Mesothelial cell of epicardium (in vitro differentiated cells): ENCODE measurements around the gene CHRNA7. TPM values are rescaled to one million over a fixed set of nuclear protein-coding genes. Genes with fewer than 3 reads are reported as not detected.

Experiments used
- DNase-seq, 2 experiments: peaks; one replicate each; pipeline ENCODE4 v3.0.0; 2021; ENCODE audit warnings: low spot score in 2 of 2; ENCODE audit not compliant: unreplicated experiment in 2 of 2
- H3K27ac Mint-ChIP-seq: 2 replicates; pipeline ENCODE4 v1.8.0; 2021; ENCODE audit warnings: mixed read lengths
- H3K27me3 Mint-ChIP-seq: 2 replicates; pipeline ENCODE4 v1.8.0; 2021; ENCODE audit warnings: low read depth, mixed read lengths
- H3K36me3 Mint-ChIP-seq: 2 replicates; pipeline ENCODE4 v1.8.0; 2021; ENCODE audit warnings: mixed read lengths
- H3K4me1 Mint-ChIP-seq: 2 replicates; pipeline ENCODE4 v1.8.0; 2021; ENCODE audit warnings: mixed read lengths
- H3K4me3 Mint-ChIP-seq: 2 replicates; pipeline ENCODE4 v1.8.0; 2021; ENCODE audit warnings: mild to moderate bottlenecking, moderate library complexity, mixed read lengths
- H3K9me3 Mint-ChIP-seq: 2 replicates; pipeline ENCODE4 v1.8.0; 2021; ENCODE audit warnings: mixed read lengths
- total RNA-seq: library from RNA; stranded (reverse); gene quantifications from 3 replicates; pipeline ENCODE4 v1.2.1, GENCODE V29; 2021
- TF ChIP-seq, protein P1 (sequence below): fragments of 200-600 bp; sonication (generic); IDR thresholded peaks from one replicate; pipeline ENCODE4 v1.5.0; 2021; ENCODE audit warnings: antibody characterized with exemption; ENCODE audit not compliant: unreplicated experiment

The CHRNA7 gene
- total RNA-seq, 1 donor from 2014 or later, result 3.0 TPM

DNA sequence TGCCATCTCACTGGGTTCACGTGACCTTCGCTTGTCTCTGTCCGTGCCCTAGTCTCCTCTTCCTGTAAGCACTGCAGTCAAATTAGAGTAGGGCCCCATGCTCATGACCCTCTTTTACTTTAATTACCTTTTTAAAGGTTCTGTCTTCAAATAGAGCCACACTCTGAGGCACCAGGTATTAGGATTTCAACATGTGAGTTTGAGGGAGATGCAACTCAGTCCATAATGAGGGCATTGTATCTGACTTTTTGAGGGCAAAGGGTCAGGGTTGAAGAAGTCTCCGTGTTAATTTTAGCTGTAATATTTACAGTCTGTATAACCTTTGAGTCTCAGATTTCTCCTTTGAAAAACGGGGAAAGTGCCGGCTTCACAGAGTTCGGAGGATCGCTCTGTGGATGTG, 82.9 kb downstream of the CHRNA7 start:
- TF ChIP-seq, protein P1, sequence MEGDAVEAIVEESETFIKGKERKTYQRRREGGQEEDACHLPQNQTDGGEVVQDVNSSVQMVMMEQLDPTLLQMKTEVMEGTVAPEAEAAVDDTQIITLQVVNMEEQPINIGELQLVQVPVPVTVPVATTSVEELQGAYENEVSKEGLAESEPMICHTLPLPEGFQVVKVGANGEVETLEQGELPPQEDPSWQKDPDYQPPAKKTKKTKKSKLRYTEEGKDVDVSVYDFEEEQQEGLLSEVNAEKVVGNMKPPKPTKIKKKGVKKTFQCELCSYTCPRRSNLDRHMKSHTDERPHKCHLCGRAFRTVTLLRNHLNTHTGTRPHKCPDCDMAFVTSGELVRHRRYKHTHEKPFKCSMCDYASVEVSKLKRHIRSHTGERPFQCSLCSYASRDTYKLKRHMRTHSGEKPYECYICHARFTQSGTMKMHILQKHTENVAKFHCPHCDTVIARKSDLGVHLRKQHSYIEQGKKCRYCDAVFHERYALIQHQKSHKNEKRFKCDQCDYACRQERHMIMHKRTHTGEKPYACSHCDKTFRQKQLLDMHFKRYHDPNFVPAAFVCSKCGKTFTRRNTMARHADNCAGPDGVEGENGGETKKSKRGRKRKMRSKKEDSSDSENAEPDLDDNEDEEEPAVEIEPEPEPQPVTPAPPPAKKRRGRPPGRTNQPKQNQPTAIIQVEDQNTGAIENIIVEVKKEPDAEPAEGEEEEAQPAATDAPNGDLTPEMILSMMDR, result no peak
- peaks cover 8% of the 10 kb centered on the region for H3K27me3 Mint-ChIP-seq
- H3K9me3 Mint-ChIP-seq, result no peaks in the 10 kb centered on the region
- H3K36me3 Mint-ChIP-seq, result no peaks in the 10 kb centered on the region
- DNase-seq, result no peak
- no peak overlapping the region for H3K4me3 Mint-ChIP-seq
- H3K27ac Mint-ChIP-seq, result no peak overlapping the region
- H3K4me1 Mint-ChIP-seq, result no peaks in the 10 kb centered on the region

- Mint-ChIP-seq H3K9me3 (no peaks in the 10 kb centered on the region), H3K27me3 (peaks cover 10% of the 10 kb centered on the region), H3K36me3 (no peaks in the 10 kb centered on the region), H3K4me3 (no peak overlapping the region), H3K4me1 (peaks cover 8% of the 10 kb centered on the region), H3K27ac (no peak overlapping the region)
- no peak for DNase-seq
- TF ChIP-seq, protein P1, result no peak
Observed at GRCh38 chr15:32117122-32117521, 86.8 kb downstream of the CHRNA7 start.

GRCh38 chr15:32119286-32119685, 89.0 kb downstream of the CHRNA7 start:
- TF ChIP-seq, protein P1, result no peak
- no peak for DNase-seq
- Mint-ChIP-seq H3K27me3 (peaks cover 10% of the 10 kb centered on the region), H3K9me3 (no peaks in the 10 kb centered on the region), H3K4me1 (peaks cover 20% of the 10 kb centered on the region), H3K4me3 (no peak overlapping the region), H3K36me3 (no peaks in the 10 kb centered on the region), H3K27ac (no peak overlapping the region)

DNA sequence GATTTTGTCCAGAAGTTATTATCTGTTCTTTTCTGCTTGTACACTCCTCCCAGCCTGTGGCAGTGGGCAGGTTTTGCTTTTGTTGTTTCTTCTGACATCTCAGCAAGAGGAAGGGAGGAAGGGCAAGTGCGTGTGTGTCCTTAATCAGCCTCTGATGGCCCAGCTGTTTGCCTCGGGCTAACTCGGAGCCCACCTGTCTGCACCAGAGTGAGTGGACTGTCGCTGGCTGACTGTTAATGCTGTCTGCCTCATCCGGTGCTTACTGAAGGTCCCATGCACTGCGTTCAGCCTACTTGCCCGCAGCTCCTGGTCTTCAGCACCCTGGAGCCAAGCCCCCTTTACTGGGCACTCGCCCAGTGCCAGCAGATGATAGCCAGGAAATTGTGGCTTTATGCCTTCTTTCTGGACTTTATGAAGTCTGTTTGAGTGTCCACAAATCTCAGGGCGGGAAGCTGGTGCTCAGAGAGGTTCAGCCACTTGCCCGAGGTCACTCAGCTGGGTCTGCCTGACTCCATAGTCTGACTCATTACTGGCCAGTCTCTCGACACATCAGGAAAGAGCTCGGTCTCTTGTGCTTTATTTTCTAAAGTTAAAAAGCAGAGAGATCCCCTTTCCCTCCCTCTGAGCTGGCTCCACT, 89.5 kb downstream of the CHRNA7 start:
- TF ChIP-seq, protein P1, result no peak
- peaks cover 24% of the 10 kb centered on the region for H3K4me1 Mint-ChIP-seq
- H3K4me3 Mint-ChIP-seq, result no peak overlapping the region
- H3K27ac Mint-ChIP-seq, result no peak overlapping the region
- H3K27me3 Mint-ChIP-seq, result peaks cover 10% of the 10 kb centered on the region
- no peak for DNase-seq
- no peaks in the 10 kb centered on the region for H3K9me3 Mint-ChIP-seq
- no peaks in the 10 kb centered on the region for H3K36me3 Mint-ChIP-seq

DNA sequence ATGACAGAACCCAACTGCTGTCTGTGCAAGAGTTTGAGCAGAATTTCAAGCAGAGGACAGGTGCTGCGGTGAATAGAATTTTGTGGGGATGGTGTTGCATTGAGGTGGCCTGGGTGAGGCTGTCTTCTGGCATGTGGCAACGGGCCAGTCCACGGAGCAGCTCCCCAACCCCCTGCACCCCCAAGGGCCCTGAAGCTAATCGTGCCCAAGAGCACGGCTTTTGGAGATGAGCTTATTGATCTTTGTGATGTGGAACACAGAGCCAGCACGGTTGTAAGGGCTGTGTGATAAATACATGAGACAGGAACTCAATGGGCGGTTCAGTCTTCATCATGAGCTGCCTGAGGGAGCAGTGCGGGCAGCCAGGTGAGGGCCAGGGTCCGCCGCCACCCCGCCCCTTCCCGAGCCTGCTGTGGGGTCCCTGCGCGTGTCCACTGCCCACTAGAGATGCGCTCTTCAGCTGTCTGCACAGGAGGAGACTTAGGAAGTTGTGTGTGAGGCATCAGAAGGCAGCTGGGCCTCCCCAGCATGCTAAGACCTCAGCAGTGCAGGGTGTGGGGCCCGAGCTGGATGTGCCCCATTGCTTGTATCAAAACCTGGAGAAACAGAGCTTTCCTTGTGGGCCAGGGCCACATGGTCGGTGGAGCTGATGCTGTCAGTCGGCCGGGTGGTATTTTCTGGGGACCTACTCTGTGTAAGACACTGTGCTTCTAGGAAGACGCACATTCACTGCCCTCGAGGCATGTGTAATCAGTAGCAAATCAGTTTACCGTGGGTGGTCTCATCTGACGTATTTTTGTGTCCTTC, 90.5 kb downstream of the CHRNA7 start:
- no peaks in the 10 kb centered on the region for H3K9me3 Mint-ChIP-seq
- H3K4me3 Mint-ChIP-seq, result no peak overlapping the region
- DNase-seq, result no peak

More for the DNA sequence above, 90.5 kb downstream of the CHRNA7 start:
- no peak overlapping the region for H3K27ac Mint-ChIP-seq
- no peaks in the 10 kb centered on the region for H3K36me3 Mint-ChIP-seq
- peaks cover 32% of the 10 kb centered on the region for H3K4me1 Mint-ChIP-seq
- TF ChIP-seq, protein P1, result no peak
- peaks cover 6% of the 10 kb centered on the region for H3K27me3 Mint-ChIP-seq
